K562 treated with DMSO at 1 percent for 24 hours (cell line): ENCODE results near the gene PITHD1. TPM values are rescaled to one million over a fixed set of nuclear protein-coding genes. Genes with fewer than 3 reads are reported as not detected.

ENCODE experiments used
- total RNA-seq: library from RNA; unstranded; fragments of 300-600 nt; gene quantifications from 2 replicates; pipeline ENCODE4 v1.2.3, GENCODE V29; 2022; ENCODE audit warnings: low read depth; ENCODE audit not compliant: insufficient read depth

The PITHD1 gene, protein sequence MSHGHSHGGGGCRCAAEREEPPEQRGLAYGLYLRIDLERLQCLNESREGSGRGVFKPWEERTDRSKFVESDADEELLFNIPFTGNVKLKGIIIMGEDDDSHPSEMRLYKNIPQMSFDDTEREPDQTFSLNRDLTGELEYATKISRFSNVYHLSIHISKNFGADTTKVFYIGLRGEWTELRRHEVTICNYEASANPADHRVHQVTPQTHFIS
- 117 and 125 TPM in 2 replicates for total RNA-seq

GRCh38 chr1:23777979-23778814 is at the start of gene PITHD1:
PITHD1 (plus strand) TSS chr1:23778418; CDS start chr1:23778516, 98 bp downstream.

DNA sequence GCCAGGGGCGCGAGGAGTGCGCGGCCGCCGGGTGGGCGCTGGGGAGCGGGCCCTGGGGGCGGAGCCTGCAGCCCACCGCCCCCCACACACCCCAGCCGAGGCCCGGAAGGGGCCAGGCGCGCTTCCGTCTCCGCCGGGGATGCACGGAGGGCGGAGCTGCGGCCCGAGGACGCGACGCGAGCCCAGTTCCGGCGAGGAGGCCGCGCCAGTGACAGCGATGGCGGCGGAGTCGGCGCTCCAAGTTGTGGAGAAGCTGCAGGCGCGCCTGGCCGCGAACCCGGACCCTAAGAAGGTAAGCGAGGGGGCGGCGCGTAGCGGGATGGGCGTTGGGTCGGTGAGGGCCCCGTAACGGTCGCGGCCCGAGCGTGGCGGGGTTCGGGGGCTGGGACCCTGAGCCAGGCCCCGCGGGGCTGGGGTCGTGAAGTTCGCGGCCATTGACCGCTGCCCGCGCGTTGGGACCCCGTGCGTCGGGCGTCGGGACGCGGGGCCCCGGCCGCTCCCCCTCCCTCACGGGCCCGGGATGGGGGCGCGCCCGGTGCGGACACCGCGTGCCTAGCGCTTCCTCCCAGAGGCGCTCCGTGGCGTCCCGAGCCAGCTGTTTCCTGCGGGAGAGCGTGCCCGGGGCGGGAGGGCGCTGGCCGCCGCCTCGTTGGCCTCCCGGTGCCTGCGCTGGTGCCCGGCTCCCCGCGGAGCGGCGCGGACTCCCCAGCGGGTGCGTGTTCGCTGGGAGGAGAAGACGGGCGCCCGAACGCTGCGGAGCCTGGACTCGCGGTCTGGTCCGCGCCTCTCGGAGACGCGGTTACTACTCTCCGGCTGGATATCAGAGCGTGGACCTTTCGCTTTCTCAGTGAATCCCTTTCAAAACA is 34.7 kb upstream of the PITHD1 start, which contains the start of gene ELOA:
Gene ELOA (plus strand): TSS at position 185 of the 866 bp plus-strand sequence. CDS start 33 bp downstream, at position 218.

DNA sequence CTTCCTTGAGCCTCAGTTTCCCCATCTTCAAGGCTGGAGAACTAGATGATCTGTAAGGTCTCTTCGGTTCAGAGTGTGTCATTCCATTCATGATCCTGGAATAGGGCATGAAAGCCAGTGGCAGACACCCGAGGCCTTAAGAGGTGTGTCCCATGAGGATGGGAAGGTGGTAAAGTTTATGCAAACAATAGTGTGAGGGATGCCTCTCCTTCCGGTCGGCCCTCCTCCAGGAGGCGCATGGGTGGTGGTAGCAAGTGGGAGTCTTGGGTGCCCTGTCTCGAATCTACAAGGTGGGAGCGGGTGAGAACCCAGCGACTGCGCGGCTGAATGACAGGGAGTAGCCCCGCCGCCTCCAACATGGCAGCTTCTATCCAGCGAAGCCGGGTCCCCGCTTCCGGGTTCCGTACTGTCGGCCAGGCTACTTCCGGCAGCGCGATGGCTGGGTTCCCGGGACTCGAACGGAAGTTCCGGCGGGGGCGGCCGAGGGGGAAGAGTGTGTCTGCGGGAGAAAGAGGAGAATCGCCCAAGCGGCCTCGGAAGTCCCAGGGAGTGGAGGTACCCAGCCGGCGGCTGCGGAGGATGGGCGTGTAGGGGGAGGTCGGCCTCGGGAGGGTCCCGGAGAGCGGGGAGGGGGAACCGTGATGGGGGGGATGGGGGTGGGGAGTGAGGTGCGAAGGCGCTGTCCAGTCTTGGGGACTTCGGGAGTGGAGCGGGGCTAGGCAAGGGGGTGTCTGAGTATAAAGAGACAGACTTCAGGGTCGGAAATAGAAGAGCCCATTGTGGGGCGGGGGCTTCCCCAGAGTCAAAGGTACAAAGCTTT is 12.7 kb downstream of the PITHD1 start, which contains the start of gene LYPLA2:
Gene LYPLA2 (plus strand): TSS at position 450 of the 820 bp plus-strand sequence. CDS start 1,538 bp downstream, outside the sequence.

DNA sequence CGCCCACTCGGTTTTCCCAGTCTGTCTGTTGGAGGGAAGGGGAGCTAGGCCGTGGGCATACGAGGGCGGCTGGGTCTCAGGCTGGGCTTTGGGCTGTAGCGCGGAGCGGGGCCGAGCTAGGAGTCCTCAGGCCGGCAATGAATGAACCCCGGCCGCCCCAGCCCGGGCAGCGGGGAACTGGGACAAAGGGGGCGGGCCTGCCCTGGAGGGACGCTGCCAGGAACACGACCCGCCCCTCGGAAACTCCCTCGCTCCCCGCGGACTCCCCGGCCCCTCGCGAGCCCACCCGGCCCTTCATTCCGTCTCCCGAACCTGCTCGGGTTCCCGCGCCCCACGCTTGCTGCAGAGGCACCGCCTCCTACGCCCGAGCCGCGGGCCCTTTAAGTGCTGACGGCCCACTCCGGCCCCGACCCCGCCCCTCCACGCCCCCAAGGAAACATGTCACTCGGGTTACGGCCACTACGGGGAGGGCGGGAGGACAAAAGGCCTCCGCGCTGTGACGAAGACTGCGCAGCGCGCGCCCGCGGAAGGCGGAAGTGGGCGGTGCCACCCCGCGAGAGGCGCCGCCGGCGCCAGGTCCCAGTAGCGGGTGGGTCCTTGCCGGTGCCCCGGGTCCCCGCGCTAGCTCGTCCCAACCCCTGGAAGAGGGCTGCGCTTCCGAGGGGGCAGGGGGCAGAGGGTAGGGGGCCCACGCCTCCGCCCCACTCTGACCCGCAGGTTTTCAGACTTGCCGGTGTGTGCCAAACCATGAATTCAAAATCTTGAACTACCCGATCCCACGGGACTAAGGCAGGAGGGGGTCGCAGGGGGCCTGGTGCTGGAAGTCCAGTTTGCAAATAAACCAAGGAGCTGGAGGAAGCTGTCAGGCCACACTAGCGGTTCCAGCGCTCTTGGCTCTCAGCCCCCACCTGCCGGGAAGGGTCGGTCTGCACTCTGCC is 22.5 kb downstream of the PITHD1 start, which contains the start of gene GALE:
Gene GALE (minus strand): TSS at position 355 of the 938 bp plus-strand sequence. CDS start 1,747 bp downstream, outside the sequence.

GRCh38 chr1:23825076-23825761 is 47.0 kb downstream of the PITHD1 start, which contains the start of gene HMGCL:
HMGCL (minus strand) TSS chr1:23825429; CDS start chr1:23825415, 14 bp downstream.

Other genes with a start within 250 kb of the PITHD1 start
- gene E2F2, start 247.2 kb upstream of the PITHD1 start, total RNA-seq: 13.9 and 17.3 TPM in 2 replicates
- gene ID3, start 218.9 kb upstream of the PITHD1 start, total RNA-seq: 531 and 558 TPM in 2 replicates
- gene RPL11, start 86.6 kb upstream of the PITHD1 start, total RNA-seq: 3,177 and 3,456 TPM in 2 replicates
- gene ELOA, start 34.9 kb upstream of the PITHD1 start, total RNA-seq: 27.0 and 27.4 TPM in 2 replicates
- gene LYPLA2, start 12.7 kb downstream of the PITHD1 start, total RNA-seq: 105 and 111 TPM in 2 replicates
- gene GALE, start 22.3 kb downstream of the PITHD1 start, total RNA-seq: 70.7 and 78.4 TPM in 2 replicates
- gene HMGCL, start 47.0 kb downstream of the PITHD1 start, total RNA-seq: 64.6 and 70.5 TPM in 2 replicates
- 37.8 and 48.1 TPM in 2 replicates for gene FUCA1, start 89.9 kb downstream of the PITHD1 start, total RNA-seq
- gene CNR2, start 134.9 kb downstream of the PITHD1 start, total RNA-seq: not detected in 2 replicates
- 115 and 123 TPM in 2 replicates for gene PNRC2, start 181.4 kb downstream of the PITHD1 start, total RNA-seq
- gene SRSF10, start 201.9 kb downstream of the PITHD1 start, total RNA-seq: 67.3 and 70.3 TPM in 2 replicates